HG02973 (cell line): ENCODE data around the gene LZTS3.
"Not testable (repeated sequence)": the region's sequence is repeated elsewhere in the genome, so short reads cannot be mapped to it uniquely, and the experiment has no call there.

Experiments
- ATAC-seq: cut with Tn5 transposase; IDR thresholded peaks from one replicate; pipeline ENCODE4 v1.9.1; 2021; ENCODE audit warnings: moderate library complexity; ENCODE audit not compliant: unreplicated experiment

Gene LZTS3

DNA sequence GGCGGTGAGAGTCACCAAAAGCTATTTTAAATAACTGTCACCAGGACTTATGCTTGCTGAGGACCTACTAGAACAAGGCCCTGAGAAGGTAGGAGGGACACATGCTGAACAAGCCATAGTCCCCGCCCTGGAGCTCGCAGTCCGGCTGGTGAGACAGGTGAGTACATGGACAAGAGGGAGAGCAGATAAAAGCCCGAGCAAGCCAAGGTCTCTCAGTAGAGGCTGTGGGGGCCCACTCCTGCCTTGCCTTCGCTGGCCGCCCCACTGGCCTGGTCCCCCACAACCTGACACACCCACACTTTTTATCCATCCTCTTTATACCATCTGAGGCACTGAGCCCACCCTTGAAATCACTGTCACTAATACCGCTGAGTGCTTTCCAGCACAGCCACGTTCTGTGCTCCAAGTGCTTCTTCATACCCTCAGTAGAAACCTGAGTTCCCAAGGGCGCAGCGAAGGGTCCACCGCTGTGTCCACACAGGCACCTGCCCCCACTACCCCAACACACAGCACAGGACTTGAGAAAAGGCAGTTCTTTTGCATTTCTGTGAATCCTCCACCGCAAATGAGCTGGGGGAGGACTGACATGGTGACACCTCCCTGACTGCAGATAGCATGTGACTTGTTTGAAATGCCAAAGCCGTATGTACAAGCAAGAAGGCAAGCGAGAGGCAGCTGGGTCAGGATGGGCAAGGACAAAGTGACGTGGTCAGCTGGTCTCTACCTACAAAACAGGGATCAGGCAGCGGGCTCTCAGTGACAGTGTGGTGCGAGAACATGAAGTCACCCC lies 19.1 kb upstream of the LZTS3 start:
- no peak for ATAC-seq

DNA sequence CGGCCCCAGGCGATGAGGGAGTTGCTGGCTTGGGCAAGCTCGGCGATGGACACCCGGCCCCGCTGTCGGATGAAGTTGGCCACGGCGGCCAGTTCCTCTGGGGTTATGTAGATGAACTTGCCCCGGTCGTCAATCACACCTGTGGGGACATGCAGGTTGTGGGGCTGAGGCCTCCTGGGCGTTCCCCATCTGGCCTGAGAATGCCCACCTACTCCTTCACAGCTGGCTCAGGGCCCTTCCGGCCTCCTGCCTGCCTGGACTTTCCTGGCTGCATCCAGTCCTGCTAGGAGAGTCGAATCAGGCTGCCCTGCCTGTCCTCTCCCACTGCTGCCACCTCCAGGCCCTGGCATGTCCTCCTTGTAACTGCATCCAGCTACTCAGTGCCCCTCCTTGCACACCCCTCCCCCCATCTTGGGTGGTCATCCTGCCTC lies 17.3 kb upstream of the LZTS3 start:
- ATAC-seq: no peak

GRCh38 chr20:3189561-3190131 lies 16.3 kb upstream of the LZTS3 start:
- ATAC-seq: no peak

- no peak for ATAC-seq
These were observed 15.6 kb upstream of the LZTS3 start for GRCh38 chr20:3188823-3189413.

- ATAC-seq: not testable (repeated sequence)
These were observed 14.5 kb upstream of the LZTS3 start for GRCh38 chr20:3187861-3188260.

DNA sequence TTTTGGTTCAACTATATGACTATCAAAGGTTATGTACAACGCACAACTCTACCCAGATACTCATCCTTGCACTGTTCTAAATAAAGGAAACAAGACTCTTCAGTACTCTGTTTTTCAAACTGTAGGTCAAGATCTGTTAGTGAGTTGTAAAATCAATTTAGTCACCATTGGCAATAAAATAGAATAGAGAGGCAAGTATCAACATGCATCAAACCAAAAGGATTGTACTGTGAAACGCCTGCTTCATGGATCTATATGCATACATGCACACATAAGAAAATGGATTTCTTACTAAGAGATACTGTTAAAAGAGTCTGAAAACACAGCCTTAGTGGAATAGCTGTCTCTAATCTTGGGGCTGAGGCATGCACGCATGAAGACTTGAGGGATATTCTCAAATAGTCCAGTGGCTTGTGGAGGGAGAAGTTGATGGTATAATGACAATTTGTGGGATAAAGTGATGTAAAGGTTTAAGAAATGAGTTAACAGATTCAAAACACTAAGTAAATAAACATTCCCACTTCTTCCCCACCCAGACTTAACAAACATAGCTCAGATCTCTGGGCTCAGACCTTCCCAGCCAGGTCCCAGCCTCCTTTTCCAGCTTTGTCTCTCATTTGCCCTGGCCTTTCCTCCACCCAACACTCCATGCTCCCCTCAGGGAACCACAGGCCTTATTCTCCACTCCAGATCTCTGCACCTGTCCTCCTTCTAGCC lies 10.7 kb upstream of the LZTS3 start:
- ATAC-seq: no peak

DNA sequence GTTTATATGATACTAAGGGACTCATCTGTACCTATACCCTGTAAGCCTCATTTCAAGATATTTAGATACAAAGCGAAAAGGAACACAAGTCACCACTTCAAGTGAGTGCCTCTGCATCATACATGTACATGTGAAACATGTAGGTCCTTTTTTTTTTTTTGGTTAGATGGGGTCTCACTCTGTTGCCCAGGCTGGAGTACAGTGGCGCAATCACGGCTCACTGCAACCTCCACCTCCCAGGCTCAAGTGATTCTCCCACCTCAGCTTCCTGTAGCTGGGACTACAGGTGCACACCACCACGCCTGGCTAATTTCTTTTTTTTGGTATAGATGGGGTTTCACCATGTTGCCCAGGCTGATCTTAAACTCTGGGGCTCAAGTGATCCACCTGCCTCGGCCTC lies 9.1 kb upstream of the LZTS3 start:
- ATAC-seq: not testable (repeated sequence)

DNA sequence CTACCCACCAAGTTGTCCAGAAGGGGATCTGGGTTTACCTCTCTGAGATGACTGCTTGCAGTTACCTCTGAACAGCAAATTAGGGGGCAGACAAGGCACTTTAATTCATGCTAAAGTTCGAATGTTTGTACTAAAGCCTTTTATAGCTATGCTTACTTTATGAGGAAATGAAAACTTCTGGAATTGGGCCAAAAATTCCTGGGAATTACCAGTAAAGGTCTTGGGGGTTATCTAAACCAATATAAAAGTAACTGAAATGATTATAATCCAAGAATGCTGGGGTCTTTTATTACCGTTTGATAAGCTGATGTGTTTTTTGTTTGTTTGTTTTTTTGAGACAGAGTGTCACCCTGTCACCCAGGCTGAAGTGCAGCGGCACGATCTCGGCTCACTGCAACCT lies 7.9 kb upstream of the LZTS3 start:
- ATAC-seq: no peak

GRCh38 chr20:3180319-3180718 lies 7.0 kb upstream of the LZTS3 start:
- no peak for ATAC-seq

- ATAC-seq: no peak
These were observed 4.6 kb upstream of the LZTS3 start for GRCh38 chr20:3177746-3178485.

DNA sequence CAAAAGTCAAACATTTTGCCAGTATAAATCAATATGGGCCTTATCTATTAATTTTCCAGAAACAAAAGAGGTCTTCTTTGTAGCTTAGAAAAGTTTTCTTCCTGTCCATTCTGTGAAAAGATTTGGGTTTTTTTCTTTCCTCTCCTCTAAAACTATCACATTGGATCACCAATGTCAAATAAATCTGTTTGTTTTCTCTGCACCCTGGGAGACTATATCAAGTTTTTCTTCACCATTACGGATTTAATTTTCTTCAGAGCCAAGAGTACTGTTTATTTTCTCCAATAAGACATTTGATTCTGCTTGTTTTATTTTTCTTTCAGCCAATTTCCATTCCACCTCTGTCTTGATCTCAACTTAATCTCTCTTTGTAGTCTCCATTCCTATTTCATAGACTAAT lies 1.9 kb upstream of the LZTS3 start:
- no peak for ATAC-seq

DNA sequence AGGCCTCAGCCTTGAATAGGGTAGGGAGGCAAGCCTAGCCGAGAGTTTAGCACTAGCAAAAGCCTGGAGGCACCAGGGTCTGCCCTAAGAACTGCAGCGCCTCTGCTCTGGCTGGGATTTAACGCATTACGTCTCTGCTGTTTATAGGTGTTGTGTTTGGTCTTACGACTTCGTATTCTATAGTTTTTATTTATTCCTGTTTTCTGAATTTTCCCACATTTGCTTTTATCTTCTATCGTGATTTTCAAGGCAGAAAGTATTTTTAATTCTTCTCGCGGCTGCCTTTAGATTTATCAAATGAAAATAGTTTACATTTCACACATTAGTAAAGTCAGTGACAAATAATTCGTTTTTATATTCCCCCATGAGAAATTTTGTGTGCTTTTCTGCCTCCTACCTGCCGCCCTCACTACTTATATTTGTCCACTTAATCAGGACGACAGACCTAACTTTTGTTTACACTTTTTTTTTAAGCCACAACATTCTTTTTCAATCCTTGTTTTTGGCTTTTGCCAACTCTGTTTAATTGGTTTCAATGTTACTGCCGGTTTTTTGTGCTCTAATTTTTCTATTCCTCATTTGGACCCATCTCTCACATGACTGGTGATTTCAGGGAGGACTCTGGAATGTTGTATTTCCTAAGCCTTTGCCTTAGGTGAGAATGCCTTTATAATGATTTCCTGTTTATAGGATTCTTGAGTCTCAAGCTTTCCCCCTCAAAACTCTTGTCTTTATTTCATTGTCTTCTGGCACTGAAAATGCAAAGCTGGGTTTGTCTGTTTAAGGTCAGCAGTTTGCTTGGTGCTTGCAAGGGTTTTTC lies 1.3 kb upstream of the LZTS3 start:
- no peak for ATAC-seq

- peak; percentile 31 for ATAC-seq
These were observed 477 bp upstream of the LZTS3 start for GRCh38 chr20:3173610-3174441.

- no peak for ATAC-seq
These were observed 1.0 kb downstream of the LZTS3 start for GRCh38 chr20:3172126-3172932.

- ATAC-seq: no peak
These were observed 1.8 kb downstream of the LZTS3 start for GRCh38 chr20:3171391-3172125.

GRCh38 chr20:3168829-3169590 lies 4.3 kb downstream of the LZTS3 start:
- no peak for ATAC-seq
